22Rv1 (cell line): ENCODE data around the gene NFIA.

ENCODE experiments used
- H3K27ac ChIP-seq: fragments of 450-650 bp; 2 replicates; pipeline ENCODE4 v1.5.1; 2017
- ZFX ChIP-seq: fragments of 450-650 bp; IDR thresholded peaks from 2 replicates; pipeline ENCODE4 v1.6.1; 2017; ENCODE audit warnings: antibody characterized with exemption, borderline replicate concordance
- TF ChIP-seq, protein P1 (sequence below): fragments of 450-650 bp; IDR thresholded peaks from 2 replicates; pipeline ENCODE4 v1.5.1; 2017; ENCODE audit warnings: mild to moderate bottlenecking

NFIA gene

DNA sequence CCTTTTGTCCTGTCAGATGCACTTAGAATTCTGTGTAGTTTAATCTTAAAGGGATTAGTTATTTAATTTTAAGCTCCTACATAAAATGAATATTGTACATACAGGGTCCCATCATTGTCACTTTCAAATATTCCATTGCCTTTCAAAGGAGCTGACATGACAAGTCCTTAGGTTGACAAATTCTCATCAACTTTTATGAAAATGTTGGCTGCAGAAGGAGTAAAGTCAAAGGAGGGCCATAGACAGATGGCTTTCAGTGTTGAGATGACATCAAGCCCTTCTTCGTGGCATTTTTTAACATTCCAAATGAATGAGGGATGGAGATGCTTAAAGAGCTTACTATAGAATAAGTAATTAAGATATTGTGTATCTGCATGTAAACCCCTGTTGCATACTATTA, 15.4 kb downstream of the NFIA start:
- no peak for TF ChIP-seq ZFX
- TF ChIP-seq, protein P1, sequence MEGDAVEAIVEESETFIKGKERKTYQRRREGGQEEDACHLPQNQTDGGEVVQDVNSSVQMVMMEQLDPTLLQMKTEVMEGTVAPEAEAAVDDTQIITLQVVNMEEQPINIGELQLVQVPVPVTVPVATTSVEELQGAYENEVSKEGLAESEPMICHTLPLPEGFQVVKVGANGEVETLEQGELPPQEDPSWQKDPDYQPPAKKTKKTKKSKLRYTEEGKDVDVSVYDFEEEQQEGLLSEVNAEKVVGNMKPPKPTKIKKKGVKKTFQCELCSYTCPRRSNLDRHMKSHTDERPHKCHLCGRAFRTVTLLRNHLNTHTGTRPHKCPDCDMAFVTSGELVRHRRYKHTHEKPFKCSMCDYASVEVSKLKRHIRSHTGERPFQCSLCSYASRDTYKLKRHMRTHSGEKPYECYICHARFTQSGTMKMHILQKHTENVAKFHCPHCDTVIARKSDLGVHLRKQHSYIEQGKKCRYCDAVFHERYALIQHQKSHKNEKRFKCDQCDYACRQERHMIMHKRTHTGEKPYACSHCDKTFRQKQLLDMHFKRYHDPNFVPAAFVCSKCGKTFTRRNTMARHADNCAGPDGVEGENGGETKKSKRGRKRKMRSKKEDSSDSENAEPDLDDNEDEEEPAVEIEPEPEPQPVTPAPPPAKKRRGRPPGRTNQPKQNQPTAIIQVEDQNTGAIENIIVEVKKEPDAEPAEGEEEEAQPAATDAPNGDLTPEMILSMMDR = no peak

DNA sequence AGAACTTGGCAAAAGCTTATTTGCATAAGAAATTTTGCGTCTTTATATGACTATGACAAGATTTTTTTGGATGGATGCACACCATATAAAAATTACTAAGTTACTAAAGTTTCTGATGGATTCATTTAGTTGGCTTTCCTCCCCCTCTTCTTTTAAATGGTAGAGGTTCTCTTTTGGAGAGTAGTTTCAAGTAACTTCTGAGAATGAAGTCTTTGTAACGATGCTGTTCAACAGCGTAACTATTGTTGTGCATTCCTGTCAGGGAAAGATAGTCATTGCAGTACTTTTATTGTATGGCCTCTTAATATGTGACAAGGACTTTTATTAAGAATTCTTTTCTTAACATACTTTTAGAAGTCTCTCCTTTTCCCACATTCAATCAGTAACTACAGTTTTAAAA, 16.0 kb downstream of the NFIA start:
- H3K27ac ChIP-seq = no peak overlapping the region
- TF ChIP-seq ZFX = no peak
- TF ChIP-seq, protein P1 = no peak

More for the DNA sequence above, 15.4 kb downstream of the NFIA start:
- H3K27ac ChIP-seq = no peak overlapping the region

GRCh38 chr1:61098906-61099437, 16.6 kb downstream of the NFIA start:
- TF ChIP-seq ZFX = no peak
- TF ChIP-seq, protein P1 = no peak
- H3K27ac ChIP-seq = no peak overlapping the region

DNA sequence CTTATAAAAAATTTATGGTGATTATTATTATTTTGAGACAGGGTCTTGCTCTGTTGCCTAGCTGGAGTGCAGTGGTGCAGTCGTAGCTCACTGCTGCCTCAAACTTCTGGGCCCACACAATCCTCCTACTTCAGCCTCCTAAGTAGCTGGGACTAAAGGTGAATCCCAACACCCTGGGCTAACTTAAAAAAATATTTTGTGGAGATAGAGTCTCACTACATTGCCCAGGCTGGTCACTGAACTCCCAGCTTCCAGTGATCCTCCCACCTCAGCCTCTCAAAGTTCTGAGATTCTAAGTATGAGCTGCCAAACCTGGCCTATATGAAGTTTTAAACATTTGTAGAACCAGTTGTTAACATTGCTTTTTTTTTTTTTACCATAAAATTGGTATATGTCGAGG, 18.2 kb downstream of the NFIA start:
- no peak overlapping the region for H3K27ac ChIP-seq
- TF ChIP-seq, protein P1 = no peak
- no peak for TF ChIP-seq ZFX

GRCh38 chr1:61101536-61101935, 19.2 kb downstream of the NFIA start:
- no peak overlapping the region for H3K27ac ChIP-seq
- TF ChIP-seq ZFX = no peak
- TF ChIP-seq, protein P1 = no peak

DNA sequence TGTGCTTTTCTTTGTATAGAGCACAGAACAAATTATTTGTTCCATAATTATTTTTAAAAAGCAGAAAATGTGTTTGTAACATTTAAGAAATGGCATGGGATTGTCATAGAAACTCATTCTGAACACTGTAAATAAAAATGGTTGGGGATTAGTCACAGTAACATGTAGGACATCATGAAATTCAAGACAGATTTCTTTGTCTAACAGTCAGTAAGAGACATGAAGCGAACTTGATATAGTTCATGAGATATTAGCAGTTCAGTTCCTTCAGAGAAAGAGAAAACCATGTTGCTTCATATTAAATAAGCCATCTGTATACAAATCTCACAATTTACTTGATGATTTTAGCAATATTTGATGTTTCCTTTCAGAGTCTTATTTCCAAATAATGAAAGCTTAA, 19.7 kb downstream of the NFIA start:
- TF ChIP-seq ZFX = no peak
- TF ChIP-seq, protein P1 = no peak
- H3K27ac ChIP-seq = no peak overlapping the region

DNA sequence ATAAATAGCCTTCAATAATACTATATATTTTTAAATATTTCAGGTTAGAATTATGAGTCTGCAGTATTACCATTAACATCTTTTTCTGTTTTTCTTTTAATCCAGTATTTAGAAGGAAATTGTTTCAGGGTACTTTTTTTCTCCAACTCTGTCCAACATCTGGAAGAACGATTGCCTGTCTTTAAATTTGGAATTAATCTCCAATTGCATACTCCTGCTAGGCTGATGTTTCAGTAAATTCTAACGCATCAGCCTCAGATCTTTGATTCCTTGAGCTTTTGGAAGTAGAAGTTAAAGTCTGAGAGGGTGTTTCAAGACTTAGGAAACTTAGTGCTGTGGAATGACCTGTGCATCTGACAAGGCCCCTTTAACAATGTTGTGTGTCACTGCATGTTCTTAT, 20.3 kb downstream of the NFIA start:
- no peak for TF ChIP-seq ZFX
- TF ChIP-seq, protein P1 = no peak

More for the DNA sequence above, 20.3 kb downstream of the NFIA start:
- H3K27ac ChIP-seq = no peak overlapping the region
